A673 (cell line): ENCODE data around the gene ARID5B. TPM values are rescaled to one million over a fixed set of nuclear protein-coding genes. Genes with fewer than 3 reads are reported as not detected.

Experiments
- BruUV-seq: library from RNA; stranded (reverse); fragments of 400-500 nt; replicated peaks from 2 replicates; lab custom pipeline; 2021; lab: Mats Ljungman, UMichigan
- CTCF ChIA-PET: fragments of 300-600 bp; sonication (Branson Sonifier 250); formaldehyde crosslinking; loops from one replicate; lab custom pipeline; 2022; ENCODE audit warnings: antibody characterized with exemption; lab: Charles Lee
- POLR2A ChIA-PET: fragments of 300-600 bp; sonication (Branson Sonifier 250); formaldehyde crosslinking; loops from one replicate; lab custom pipeline; 2022; ENCODE audit warnings: antibody characterized with exemption; ENCODE audit not compliant: low non-redundant PET; lab: Charles Lee
- DNase-seq: peaks from one replicate; pipeline ENCODE4 v3.0.0-alpha.2; 2015; ENCODE audit warnings: low spot score
- H3K27ac ChIP-seq: fragments of 200-600 bp; sonication (generic); 2 replicates; pipeline ENCODE4 v1.5.1; 2016; ENCODE audit warnings: mixed run types, low read depth, mild to moderate bottlenecking, mixed read lengths, antibody characterized with exemption, low read length; ENCODE audit not compliant: poor library complexity, severe bottlenecking
- H3K27me3 ChIP-seq: fragments of 200-600 bp; sonication (generic); replicated peaks from 2 replicates; pipeline ENCODE4 v1.6.1; 2017; ENCODE audit warnings: mixed run types, low read depth, mild to moderate bottlenecking, mixed read lengths, antibody characterized with exemption, low read length; ENCODE audit not compliant: insufficient read depth, poor library complexity
- H3K36me3 ChIP-seq: fragments of 200-600 bp; sonication (generic); 2 replicates; pipeline ENCODE4 v1.6.1; 2016; ENCODE audit warnings: mixed run types, mild to moderate bottlenecking, mixed read lengths, antibody characterized with exemption, low read length; ENCODE audit not compliant: insufficient read depth, poor library complexity, severe bottlenecking
- H3K4me1 ChIP-seq: fragments of 200-600 bp; sonication (generic); 2 replicates; pipeline ENCODE4 v1.6.1; 2017; ENCODE audit warnings: mixed run types, mild to moderate bottlenecking, mixed read lengths, antibody characterized with exemption, low read length; ENCODE audit not compliant: insufficient read depth, poor library complexity, severe bottlenecking
- H3K4me3 ChIP-seq: fragments of 200-600 bp; sonication (generic); 2 replicates; pipeline ENCODE4 v1.5.1; 2016; ENCODE audit warnings: low read depth, mixed run types, mild to moderate bottlenecking, mixed read lengths, low read length; ENCODE audit not compliant: poor library complexity, severe bottlenecking
- H3K9me3 ChIP-seq: fragments of 200-600 bp; sonication (generic); 2 replicates; pipeline ENCODE4 v1.6.1; 2016; ENCODE audit warnings: mixed run types, low read depth, mild to moderate bottlenecking, mixed read lengths, antibody characterized with exemption, low read length; ENCODE audit not compliant: poor library complexity, severe bottlenecking
- EZH2 ChIP-seq: fragments of 200-600 bp; sonication (generic); IDR thresholded peaks from 2 replicates; pipeline ENCODE4 v1.6.1; 2017; ENCODE audit warnings: borderline replicate concordance, low read depth, mild to moderate bottlenecking, mixed read lengths, antibody characterized with exemption, low read length; ENCODE audit not compliant: poor library complexity, severe bottlenecking
- intact Hi-C: fragments of 100-400 bp; cut with micrococcal nuclease; formaldehyde crosslinking; loops from one replicate; pipeline ENCODE4 v1.10.0; 2022; ENCODE audit not compliant: unreplicated experiment
- total RNA-seq: library from RNA; stranded (reverse); gene quantifications from 2 replicates; pipeline ENCODE4 v1.2.3, GENCODE V29; 2021
- TF ChIP-seq, protein P1 (sequence below): fragments of 300-800, 200-600 bp; sonication (generic); conservative IDR thresholded peaks from 2 replicates; pipeline ENCODE4 v1.5.1; 2017; ENCODE audit warnings: low read depth, mild to moderate bottlenecking, antibody characterized with exemption, low read length, moderate library complexity, mixed read lengths

ARID5B gene
- total RNA-seq, 1 experiment from 2014 or later: 29.0 TPM

- no peaks in the 10 kb centered on the region for H3K27me3 ChIP-seq
- peaks cover 5% of the 10 kb centered on the region for H3K36me3 ChIP-seq
- ChIA-PET POLR2A (no interaction called here), CTCF (no interaction called here)
- intact Hi-C loops: no loop called here
- peaks cover 3% of the 10 kb centered on the region for H3K4me1 ChIP-seq
- no peak for DNase-seq
- no TSS peak for BruUV-seq
- H3K4me3 ChIP-seq: no peak overlapping the region
- H3K27ac ChIP-seq: no peak overlapping the region
- TF ChIP-seq, protein P1, sequence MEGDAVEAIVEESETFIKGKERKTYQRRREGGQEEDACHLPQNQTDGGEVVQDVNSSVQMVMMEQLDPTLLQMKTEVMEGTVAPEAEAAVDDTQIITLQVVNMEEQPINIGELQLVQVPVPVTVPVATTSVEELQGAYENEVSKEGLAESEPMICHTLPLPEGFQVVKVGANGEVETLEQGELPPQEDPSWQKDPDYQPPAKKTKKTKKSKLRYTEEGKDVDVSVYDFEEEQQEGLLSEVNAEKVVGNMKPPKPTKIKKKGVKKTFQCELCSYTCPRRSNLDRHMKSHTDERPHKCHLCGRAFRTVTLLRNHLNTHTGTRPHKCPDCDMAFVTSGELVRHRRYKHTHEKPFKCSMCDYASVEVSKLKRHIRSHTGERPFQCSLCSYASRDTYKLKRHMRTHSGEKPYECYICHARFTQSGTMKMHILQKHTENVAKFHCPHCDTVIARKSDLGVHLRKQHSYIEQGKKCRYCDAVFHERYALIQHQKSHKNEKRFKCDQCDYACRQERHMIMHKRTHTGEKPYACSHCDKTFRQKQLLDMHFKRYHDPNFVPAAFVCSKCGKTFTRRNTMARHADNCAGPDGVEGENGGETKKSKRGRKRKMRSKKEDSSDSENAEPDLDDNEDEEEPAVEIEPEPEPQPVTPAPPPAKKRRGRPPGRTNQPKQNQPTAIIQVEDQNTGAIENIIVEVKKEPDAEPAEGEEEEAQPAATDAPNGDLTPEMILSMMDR: no peak
- no peak for TF ChIP-seq EZH2
- no peaks in the 10 kb centered on the region for H3K9me3 ChIP-seq
Measured at GRCh38 chr10:61949687-61950086, 48.2 kb downstream of the ARID5B start.

- H3K27me3 ChIP-seq: no peaks in the 10 kb centered on the region
- POLR2A ChIA-PET: interaction anchor here (0.5 kb wide), 1 partner anchor 1854 kb away, joined by 8 read pairs; no protein-coding TSS in a partner anchor
- intact Hi-C loops: no loop called here
- H3K4me1 ChIP-seq: no peaks in the 10 kb centered on the region
- peaks cover 5% of the 10 kb centered on the region for H3K36me3 ChIP-seq
- CTCF ChIA-PET: no interaction called here
- no peak overlapping the region for H3K27ac ChIP-seq
- no TSS peak for BruUV-seq
- no peak overlapping the region for H3K4me3 ChIP-seq
- no peak for TF ChIP-seq EZH2
- TF ChIP-seq, protein P1: no peak
- DNase-seq: no peak
- no peaks in the 10 kb centered on the region for H3K9me3 ChIP-seq
Measured at GRCh38 chr10:61950449-61951143, 49.1 kb downstream of the ARID5B start.

DNA sequence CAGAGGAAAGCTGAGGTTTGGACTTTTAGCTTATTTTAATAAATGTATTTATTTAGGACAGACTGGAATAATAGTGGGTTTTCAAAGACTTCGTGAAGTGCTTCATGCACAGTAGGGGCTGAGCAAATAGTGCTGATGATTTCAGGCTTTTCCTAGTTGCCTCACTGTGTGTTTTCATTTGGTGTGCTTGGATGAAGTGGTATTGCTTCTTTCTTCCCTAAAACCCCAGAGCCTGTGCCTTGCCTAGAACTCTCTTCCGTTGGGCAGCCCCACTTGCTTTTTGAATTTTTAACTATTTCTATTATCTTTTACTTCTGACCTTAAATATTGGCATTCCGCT lies 49.6 kb downstream of the ARID5B start:
- intact Hi-C loops: no loop called here
- no TSS peak for BruUV-seq
- H3K9me3 ChIP-seq: no peaks in the 10 kb centered on the region
- H3K27me3 ChIP-seq: no peaks in the 10 kb centered on the region
- H3K36me3 ChIP-seq: peaks cover 5% of the 10 kb centered on the region
- no peak for DNase-seq
- no peak overlapping the region for H3K27ac ChIP-seq
- no peaks in the 10 kb centered on the region for H3K4me1 ChIP-seq
- TF ChIP-seq EZH2: no peak
- TF ChIP-seq, protein P1: no peak
- ChIA-PET CTCF (no interaction called here), POLR2A (interaction anchor here (0.5 kb wide), 1 partner anchor 1853 kb away, joined by 8 read pairs; no protein-coding TSS in a partner anchor)
- no peak overlapping the region for H3K4me3 ChIP-seq
